Karpas-422 (cell line): Measurements from ENCODE around the gene AHSP. TPM values are rescaled to one million over a fixed set of nuclear protein-coding genes. Genes with fewer than 3 reads are reported as not detected.
"Not testable (repeated sequence)": the region's sequence is repeated elsewhere in the genome, so short reads cannot be mapped to it uniquely, and the experiment has no call there.

Experiments
- DNase-seq: peaks from one replicate; pipeline ENCODE4 v3.0.0-alpha.2; 2015
- H2AFZ ChIP-seq: fragments of 200-600 bp; sonication (generic); 2 replicates; pipeline ENCODE4 v1.6.1; 2014; ENCODE audit warnings: antibody characterized with exemption, low read length, mixed read lengths
- H3K27ac ChIP-seq: fragments of 200-600 bp; sonication (generic); 2 replicates; pipeline ENCODE4 v1.5.1; 2014; ENCODE audit warnings: mild to moderate bottlenecking, low read length, moderate library complexity
- H3K27me3 ChIP-seq: fragments of 200-600 bp; sonication (generic); 2 replicates; pipeline ENCODE4 v1.6.1; 2014; ENCODE audit warnings: low read length, mixed read lengths
- H3K36me3 ChIP-seq: fragments of 200-600 bp; sonication (generic); 2 replicates; pipeline ENCODE4 v1.6.1; 2014; ENCODE audit warnings: low read length, mixed read lengths; ENCODE audit not compliant: insufficient read depth
- H3K4me1 ChIP-seq: fragments of 200-600 bp; sonication (generic); 2 replicates; pipeline ENCODE4 v1.6.1; 2014; ENCODE audit warnings: mild to moderate bottlenecking, low read length, mixed read lengths
- H3K4me2 ChIP-seq: fragments of 200-600 bp; sonication (generic); 2 replicates; pipeline ENCODE4 v1.6.1; 2014; ENCODE audit warnings: low read length, low read depth, mild to moderate bottlenecking; ENCODE audit not compliant: poor library complexity, severe bottlenecking
- H3K4me3 ChIP-seq: fragments of 200-600 bp; sonication (generic); 2 replicates; pipeline ENCODE4 v1.5.1; 2014; ENCODE audit warnings: mild to moderate bottlenecking, antibody characterized with exemption, low read length, mixed read lengths
- H3K79me2 ChIP-seq: fragments of 200-600 bp; sonication (generic); 2 replicates; pipeline ENCODE4 v1.6.1; 2014; ENCODE audit warnings: mild to moderate bottlenecking, low read length, mixed read lengths
- H3K9ac ChIP-seq: fragments of 200-600 bp; sonication (generic); 2 replicates; pipeline ENCODE4 v1.6.0; 2014; ENCODE audit warnings: low read length
- H3K9me2 ChIP-seq: fragments of 200-600 bp; sonication (generic), shearing (Covaris generic); replicated peaks from 2 replicates; pipeline ENCODE4 v1.6.0; 2014; ENCODE audit warnings: mild to moderate bottlenecking, low read length, moderate library complexity; ENCODE audit not compliant: insufficient read depth
- H3K9me3 ChIP-seq: fragments of 300-700, 200-600 bp; sonication (generic); 2 replicates; pipeline ENCODE4 v1.6.1; 2014; ENCODE audit warnings: low read length, mixed read lengths
- H4K20me1 ChIP-seq: fragments of 200-600 bp; sonication (generic); 2 replicates; pipeline ENCODE4 v1.6.1; 2014; ENCODE audit warnings: mild to moderate bottlenecking, antibody characterized with exemption, low read length, low read depth; ENCODE audit not compliant: insufficient read depth
- total RNA-seq: library from RNA; depleted of rRNA; stranded (reverse); fragments of >200 nt; shearing (Covaris generic); gene quantifications from 2 replicates; pipeline ENCODE4 v1.2.3, GENCODE V29; 2014; ENCODE audit warnings: low replicate concordance

The AHSP gene
- total RNA-seq, 1 experiment from 2014 or later, result not detected

- no peak for DNase-seq
- H3K9ac ChIP-seq, result no peak overlapping the region
- H3K9me3 ChIP-seq, result no peaks in the 10 kb centered on the region
- no peaks in the 10 kb centered on the region for H3K4me1 ChIP-seq
- no peak overlapping the region for H3K27ac ChIP-seq
- H3K27me3 ChIP-seq, result no peaks in the 10 kb centered on the region
- H3K4me2 ChIP-seq, result no peak overlapping the region
- H4K20me1 ChIP-seq, result no peaks in the 10 kb centered on the region
- H3K79me2 ChIP-seq, result no peaks in the 10 kb centered on the region
- H3K36me3 ChIP-seq, result no peaks in the 10 kb centered on the region
- H3K4me3 ChIP-seq, result no peak overlapping the region
- H2AFZ ChIP-seq, result no peak overlapping the region
- no peaks in the 10 kb centered on the region for H3K9me2 ChIP-seq
Measured at GRCh38 chr16:31530405-31530804, 2.7 kb downstream of the AHSP start.

- no peak overlapping the region for H3K27ac ChIP-seq
- no peak overlapping the region for H2AFZ ChIP-seq
- DNase-seq, result no peak
Measured at GRCh38 chr16:31531096-31531495, 3.4 kb downstream of the AHSP start.

GRCh38 chr16:31532120-31532519 lies 4.4 kb downstream of the AHSP start:
- no peak overlapping the region for H2AFZ ChIP-seq
- no peak overlapping the region for H3K4me3 ChIP-seq
- no peaks in the 10 kb centered on the region for H3K9me3 ChIP-seq
- no peaks in the 10 kb centered on the region for H3K9me2 ChIP-seq
- no peaks in the 10 kb centered on the region for H3K27me3 ChIP-seq
- H3K9ac ChIP-seq, result no peak overlapping the region
- H3K4me2 ChIP-seq, result no peak overlapping the region
- H4K20me1 ChIP-seq, result no peaks in the 10 kb centered on the region
- no peaks in the 10 kb centered on the region for H3K36me3 ChIP-seq
- H3K79me2 ChIP-seq, result no peaks in the 10 kb centered on the region
- H3K4me1 ChIP-seq, result no peaks in the 10 kb centered on the region
- H3K27ac ChIP-seq, result no peak overlapping the region
- no peak for DNase-seq

More at GRCh38 chr16:31531096-31531495, 3.4 kb downstream of the AHSP start:
- Histone ChIP-seq H4K20me1 (no peaks in the 10 kb centered on the region), H3K79me2 (no peaks in the 10 kb centered on the region), H3K36me3 (no peaks in the 10 kb centered on the region), H3K4me2 (no peak overlapping the region), H3K27me3 (no peaks in the 10 kb centered on the region), H3K4me1 (no peaks in the 10 kb centered on the region), H3K9me3 (no peaks in the 10 kb centered on the region), H3K4me3 (no peak overlapping the region), H3K9ac (no peak overlapping the region), H3K9me2 (no peaks in the 10 kb centered on the region)

GRCh38 chr16:31532896-31533295 lies 5.2 kb downstream of the AHSP start:
- Histone ChIP-seq H2AFZ (no peak overlapping the region), H3K27ac (no peak overlapping the region), H3K4me1 (no peaks in the 10 kb centered on the region), H3K4me3 (no peak overlapping the region), H3K27me3 (no peaks in the 10 kb centered on the region), H3K36me3 (no peaks in the 10 kb centered on the region), H3K9ac (no peak overlapping the region), H3K79me2 (no peaks in the 10 kb centered on the region), H4K20me1 (no peaks in the 10 kb centered on the region), H3K9me2 (no peaks in the 10 kb centered on the region), H3K4me2 (no peak overlapping the region), H3K9me3 (no peaks in the 10 kb centered on the region)
- DNase-seq, result no peak

GRCh38 chr16:31535737-31536136 lies 8.0 kb downstream of the AHSP start:
- Histone ChIP-seq H3K79me2 (no peaks in the 10 kb centered on the region), H3K4me1 (no peaks in the 10 kb centered on the region), H2AFZ (no peak overlapping the region), H4K20me1 (no peaks in the 10 kb centered on the region), H3K9ac (no peak overlapping the region), H3K36me3 (no peaks in the 10 kb centered on the region), H3K27ac (no peak overlapping the region), H3K27me3 (no peaks in the 10 kb centered on the region), H3K4me2 (no peak overlapping the region), H3K4me3 (no peak overlapping the region), H3K9me2 (no peaks in the 10 kb centered on the region), H3K9me3 (no peaks in the 10 kb centered on the region)
- DNase-seq, result no peak

GRCh38 chr16:31536804-31537361 lies 9.2 kb downstream of the AHSP start:
- Histone ChIP-seq H3K36me3 (no peaks in the 10 kb centered on the region), H3K4me2 (no peak overlapping the region), H3K27me3 (no peaks in the 10 kb centered on the region), H2AFZ (no peak overlapping the region), H3K27ac (no peak overlapping the region), H3K4me1 (no peaks in the 10 kb centered on the region), H3K79me2 (no peaks in the 10 kb centered on the region), H3K9me2 (no peaks in the 10 kb centered on the region), H3K9ac (no peak overlapping the region), H3K4me3 (no peak overlapping the region), H4K20me1 (no peaks in the 10 kb centered on the region), H3K9me3 (no peaks in the 10 kb centered on the region)
- no peak for DNase-seq

- H3K4me3 ChIP-seq, result no peak overlapping the region
- H3K9me2 ChIP-seq, result no peaks in the 10 kb centered on the region
- H3K4me1 ChIP-seq, result no peaks in the 10 kb centered on the region
- no peak overlapping the region for H2AFZ ChIP-seq
- no peak overlapping the region for H3K4me2 ChIP-seq
- H3K9me3 ChIP-seq, result no peaks in the 10 kb centered on the region
- no peaks in the 10 kb centered on the region for H3K79me2 ChIP-seq
- no peaks in the 10 kb centered on the region for H4K20me1 ChIP-seq
- no peak overlapping the region for H3K27ac ChIP-seq
- DNase-seq, result no peak
- H3K9ac ChIP-seq, result no peak overlapping the region
- no peaks in the 10 kb centered on the region for H3K36me3 ChIP-seq
- H3K27me3 ChIP-seq, result no peaks in the 10 kb centered on the region
Measured at GRCh38 chr16:31537362-31538242, 9.9 kb downstream of the AHSP start.

GRCh38 chr16:31538243-31538598 lies 10.5 kb downstream of the AHSP start:
- H3K79me2 ChIP-seq, DNase-seq, H3K9me2 ChIP-seq, H3K27ac ChIP-seq, H3K36me3 ChIP-seq, H3K27me3 ChIP-seq, H4K20me1 ChIP-seq, H3K4me2 ChIP-seq, H3K4me1 ChIP-seq, H3K4me3 ChIP-seq, H3K9me3 ChIP-seq, H3K9ac ChIP-seq, H2AFZ ChIP-seq: not testable (repeated sequence)
